ENCODE results near the gene FBL. TPM values are rescaled to one million over a fixed set of nuclear protein-coding genes. Genes with fewer than 3 reads are reported as not detected.

Gene FBL
- total RNA-seq, 2 donors from 2014 or later = 52.7 to 103 TPM

DNA sequence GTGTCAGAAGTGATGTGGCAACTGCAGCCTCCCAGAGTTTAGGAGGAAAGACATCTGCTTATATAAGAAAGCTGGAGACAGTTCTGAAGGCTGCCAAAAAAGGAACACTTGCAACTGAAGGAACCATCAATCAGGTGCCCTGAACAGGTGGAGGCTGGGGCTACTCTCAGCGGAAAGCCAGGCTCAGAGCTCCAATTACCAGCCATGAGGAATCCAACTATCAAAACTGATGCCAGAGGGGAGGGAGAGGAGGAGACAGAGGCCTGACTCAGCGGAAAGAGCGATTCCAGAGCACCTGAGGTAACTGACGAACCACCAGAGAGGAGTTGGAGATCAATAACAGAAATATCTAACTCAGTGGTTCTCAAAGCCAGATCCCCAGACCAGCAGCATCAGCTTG lies 43.2 kb downstream of the FBL start:
- Histone ChIP-seq H3K36me3 (no peaks in the 10 kb centered on the region), H3K9me3 (no peaks in the 10 kb centered on the region), H3K4me1 (ENCODE audit: control insufficient read depth in 1 of 2, low read depth in 2 of 2) (no peaks in the 10 kb centered on the region), H3K27ac (no peak overlapping the region), H3K4me3 (no peak overlapping the region), H3K27me3 (replicated peaks; ENCODE audit: insufficient read depth) (no peaks in the 10 kb centered on the region)
- TF ChIP-seq, protein P1, sequence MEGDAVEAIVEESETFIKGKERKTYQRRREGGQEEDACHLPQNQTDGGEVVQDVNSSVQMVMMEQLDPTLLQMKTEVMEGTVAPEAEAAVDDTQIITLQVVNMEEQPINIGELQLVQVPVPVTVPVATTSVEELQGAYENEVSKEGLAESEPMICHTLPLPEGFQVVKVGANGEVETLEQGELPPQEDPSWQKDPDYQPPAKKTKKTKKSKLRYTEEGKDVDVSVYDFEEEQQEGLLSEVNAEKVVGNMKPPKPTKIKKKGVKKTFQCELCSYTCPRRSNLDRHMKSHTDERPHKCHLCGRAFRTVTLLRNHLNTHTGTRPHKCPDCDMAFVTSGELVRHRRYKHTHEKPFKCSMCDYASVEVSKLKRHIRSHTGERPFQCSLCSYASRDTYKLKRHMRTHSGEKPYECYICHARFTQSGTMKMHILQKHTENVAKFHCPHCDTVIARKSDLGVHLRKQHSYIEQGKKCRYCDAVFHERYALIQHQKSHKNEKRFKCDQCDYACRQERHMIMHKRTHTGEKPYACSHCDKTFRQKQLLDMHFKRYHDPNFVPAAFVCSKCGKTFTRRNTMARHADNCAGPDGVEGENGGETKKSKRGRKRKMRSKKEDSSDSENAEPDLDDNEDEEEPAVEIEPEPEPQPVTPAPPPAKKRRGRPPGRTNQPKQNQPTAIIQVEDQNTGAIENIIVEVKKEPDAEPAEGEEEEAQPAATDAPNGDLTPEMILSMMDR (IDR thresholded peaks at IDR 0.05) = no peak
- DNase-seq (ENCODE audit: low spot score) (no peak), ATAC-seq (ENCODE audit: insufficient number of reproducible peaks, low FRiP score, low read depth) (no peak)

DNA sequence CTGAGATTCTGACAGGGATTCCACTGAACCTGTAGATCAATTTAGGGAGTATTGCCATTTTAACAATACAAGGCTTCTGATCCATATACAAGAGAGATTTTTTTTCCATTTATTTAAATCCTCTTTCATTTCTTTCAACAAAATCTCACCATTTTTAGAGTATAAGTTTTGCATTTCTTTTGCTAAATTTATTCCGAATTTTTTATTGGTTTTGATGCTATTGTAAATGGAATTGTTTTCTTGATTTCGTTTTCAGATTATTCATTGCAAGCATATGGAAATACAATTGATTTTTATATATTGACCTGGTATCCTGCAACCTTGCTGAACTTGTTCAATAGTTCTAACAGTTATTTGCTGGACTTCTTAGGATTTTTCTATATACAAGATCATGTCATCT lies 49.1 kb downstream of the FBL start:
- DNase-seq (ENCODE audit: low spot score) (no peak), ATAC-seq (ENCODE audit: insufficient number of reproducible peaks, low FRiP score, low read depth) (no peak)
- no peak overlapping the region for H3K4me3 ChIP-seq
- no peaks in the 10 kb centered on the region for H3K27me3 ChIP-seq (replicated peaks; ENCODE audit: insufficient read depth)
- H3K4me1 ChIP-seq (ENCODE audit: control insufficient read depth in 1 of 2, low read depth in 2 of 2) = no peaks in the 10 kb centered on the region
- H3K27ac ChIP-seq = no peak overlapping the region
- H3K36me3 ChIP-seq = no peaks in the 10 kb centered on the region
- H3K9me3 ChIP-seq = no peaks in the 10 kb centered on the region
- TF ChIP-seq, protein P1 (IDR thresholded peaks at IDR 0.05) = no peak

DNA sequence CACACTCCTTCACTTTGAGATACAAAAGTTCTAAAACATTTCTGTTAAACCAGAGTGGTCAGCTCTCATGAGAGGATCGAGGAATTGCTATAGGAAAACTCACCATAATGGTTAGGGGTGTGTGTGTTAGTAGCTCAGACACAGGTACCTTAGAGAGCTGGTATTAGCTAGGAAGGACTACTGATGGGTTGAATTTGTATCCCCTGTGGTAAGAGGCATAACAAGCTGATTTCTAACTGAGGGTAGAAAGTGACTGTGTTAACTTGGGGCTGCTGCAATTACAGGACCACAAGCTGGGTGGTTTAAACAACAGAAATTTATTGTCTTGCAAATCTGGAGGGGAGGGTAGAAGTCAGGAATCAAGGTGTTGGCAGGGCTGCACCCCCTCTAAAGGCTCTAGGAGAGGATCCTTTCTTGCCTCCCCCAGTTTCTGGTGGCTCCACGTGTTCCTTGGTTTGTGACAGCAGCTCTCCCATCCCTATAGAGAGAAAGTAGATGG lies 50.1 kb downstream of the FBL start:
- Histone ChIP-seq H3K4me3 (no peak overlapping the region), H3K4me1 (ENCODE audit: control insufficient read depth in 1 of 2, low read depth in 2 of 2) (no peaks in the 10 kb centered on the region), H3K36me3 (no peaks in the 10 kb centered on the region), H3K27ac (no peak overlapping the region), H3K9me3 (no peaks in the 10 kb centered on the region), H3K27me3 (replicated peaks; ENCODE audit: insufficient read depth) (no peaks in the 10 kb centered on the region)
- DNase-seq (ENCODE audit: low spot score) (no peak), ATAC-seq (ENCODE audit: insufficient number of reproducible peaks, low FRiP score, low read depth) (no peak)
- TF ChIP-seq, protein P1 (IDR thresholded peaks at IDR 0.05) = no peak

DNA sequence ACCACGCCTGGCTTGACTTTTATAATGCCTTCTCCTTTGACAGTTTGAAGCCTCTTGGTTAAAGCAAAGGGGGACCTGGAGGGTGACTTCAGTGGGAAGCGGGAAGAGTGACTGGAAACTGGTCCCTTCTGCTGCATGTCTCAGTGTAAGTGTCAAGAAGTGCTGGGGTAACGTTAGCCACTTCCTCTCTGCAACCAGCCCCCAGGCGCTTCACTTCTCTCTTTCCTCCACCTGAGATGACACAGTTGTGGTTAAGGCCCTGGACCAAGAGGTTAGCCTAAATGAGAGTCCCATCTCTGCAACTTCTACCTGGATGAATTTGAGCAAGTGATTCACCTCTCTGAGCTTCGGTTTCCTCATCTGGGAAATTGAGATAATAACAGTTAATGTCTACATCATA lies 51.2 kb downstream of the FBL start:
- Histone ChIP-seq H3K27me3 (replicated peaks; ENCODE audit: insufficient read depth) (no peaks in the 10 kb centered on the region), H3K27ac (no peak overlapping the region), H3K4me1 (ENCODE audit: control insufficient read depth in 1 of 2, low read depth in 2 of 2) (no peaks in the 10 kb centered on the region), H3K4me3 (no peak overlapping the region), H3K9me3 (no peaks in the 10 kb centered on the region), H3K36me3 (no peaks in the 10 kb centered on the region)
- DNase-seq (ENCODE audit: low spot score) (no peak), ATAC-seq (ENCODE audit: insufficient number of reproducible peaks, low FRiP score, low read depth) (no peak)
- TF ChIP-seq, protein P1 (IDR thresholded peaks at IDR 0.05) = no peak

DNA sequence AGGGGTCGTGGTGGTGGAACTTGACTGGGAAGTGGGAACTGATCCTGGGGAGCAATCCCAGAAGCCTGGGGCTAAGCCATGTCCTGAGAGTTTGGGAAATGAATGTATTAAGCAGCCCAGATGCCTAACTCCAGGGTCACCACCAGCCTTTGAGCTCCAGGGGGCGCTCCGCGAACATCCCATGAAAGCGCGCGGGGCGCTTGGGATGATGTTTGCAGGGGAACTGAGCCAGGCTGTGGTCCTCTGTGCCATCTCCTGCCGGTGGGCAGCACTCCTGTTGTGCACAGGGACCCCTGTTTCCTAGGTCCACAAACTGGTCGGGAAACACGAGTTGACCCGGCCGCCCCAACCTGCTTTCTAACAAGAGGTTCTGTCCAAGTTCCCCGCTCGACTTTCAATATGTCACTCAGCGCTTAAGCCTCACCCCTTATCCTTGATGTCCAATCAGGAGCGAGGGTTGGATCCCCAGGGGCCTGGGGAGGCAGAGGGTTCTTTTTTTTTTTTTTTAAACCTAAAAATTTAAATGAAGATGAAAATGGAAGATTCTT lies 53.1 kb downstream of the FBL start:
- TF ChIP-seq, protein P1 (IDR thresholded peaks at IDR 0.05) = peak; percentile 86
- Histone ChIP-seq H3K9me3 (peaks cover 3% of the 10 kb centered on the region), H3K4me3 (peak overlapping the region; percentile 73), H3K27ac (no peak overlapping the region), H3K27me3 (replicated peaks; ENCODE audit: insufficient read depth) (no peaks in the 10 kb centered on the region), H3K4me1 (ENCODE audit: control insufficient read depth in 1 of 2, low read depth in 2 of 2) (no peaks in the 10 kb centered on the region), H3K36me3 (no peaks in the 10 kb centered on the region)
- DNase-seq (ENCODE audit: low spot score) (peak; percentile 33), ATAC-seq (ENCODE audit: insufficient number of reproducible peaks, low FRiP score, low read depth) (peak; percentile 92)
